GM12873 (cell line): ENCODE data around the gene ITGA1.

ENCODE experiments used
- TF ChIP-seq, protein P1 (sequence below): IDR thresholded peaks from 2 replicates; pipeline ENCODE4 v1.5.1; 2012; ENCODE audit warnings: low read depth, mild to moderate bottlenecking, moderate library complexity, low read length, control low read depth; ENCODE audit not compliant: insufficient read depth; ENCODE audit errors: missing control alignments

ITGA1 gene

DNA sequence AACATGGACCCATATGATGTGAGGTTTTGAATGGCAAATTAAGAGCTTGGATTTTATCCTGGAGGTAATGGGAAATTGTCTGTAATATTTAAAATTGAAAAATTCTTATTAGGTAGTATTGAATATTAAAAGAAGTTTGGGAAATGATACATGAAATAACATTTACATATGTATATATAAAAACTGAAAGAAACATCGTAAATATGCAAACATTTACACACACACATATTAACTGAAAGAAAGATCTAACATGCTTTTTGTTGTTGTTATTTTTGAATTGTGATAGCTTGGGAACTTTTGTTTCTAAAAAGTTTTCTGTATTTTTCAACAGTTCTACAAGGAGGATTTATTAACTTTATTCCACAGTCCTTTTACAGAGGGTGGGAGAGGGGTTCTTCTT is 118.6 kb downstream of the ITGA1 start:
- TF ChIP-seq, protein P1, sequence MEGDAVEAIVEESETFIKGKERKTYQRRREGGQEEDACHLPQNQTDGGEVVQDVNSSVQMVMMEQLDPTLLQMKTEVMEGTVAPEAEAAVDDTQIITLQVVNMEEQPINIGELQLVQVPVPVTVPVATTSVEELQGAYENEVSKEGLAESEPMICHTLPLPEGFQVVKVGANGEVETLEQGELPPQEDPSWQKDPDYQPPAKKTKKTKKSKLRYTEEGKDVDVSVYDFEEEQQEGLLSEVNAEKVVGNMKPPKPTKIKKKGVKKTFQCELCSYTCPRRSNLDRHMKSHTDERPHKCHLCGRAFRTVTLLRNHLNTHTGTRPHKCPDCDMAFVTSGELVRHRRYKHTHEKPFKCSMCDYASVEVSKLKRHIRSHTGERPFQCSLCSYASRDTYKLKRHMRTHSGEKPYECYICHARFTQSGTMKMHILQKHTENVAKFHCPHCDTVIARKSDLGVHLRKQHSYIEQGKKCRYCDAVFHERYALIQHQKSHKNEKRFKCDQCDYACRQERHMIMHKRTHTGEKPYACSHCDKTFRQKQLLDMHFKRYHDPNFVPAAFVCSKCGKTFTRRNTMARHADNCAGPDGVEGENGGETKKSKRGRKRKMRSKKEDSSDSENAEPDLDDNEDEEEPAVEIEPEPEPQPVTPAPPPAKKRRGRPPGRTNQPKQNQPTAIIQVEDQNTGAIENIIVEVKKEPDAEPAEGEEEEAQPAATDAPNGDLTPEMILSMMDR, result no peak

DNA sequence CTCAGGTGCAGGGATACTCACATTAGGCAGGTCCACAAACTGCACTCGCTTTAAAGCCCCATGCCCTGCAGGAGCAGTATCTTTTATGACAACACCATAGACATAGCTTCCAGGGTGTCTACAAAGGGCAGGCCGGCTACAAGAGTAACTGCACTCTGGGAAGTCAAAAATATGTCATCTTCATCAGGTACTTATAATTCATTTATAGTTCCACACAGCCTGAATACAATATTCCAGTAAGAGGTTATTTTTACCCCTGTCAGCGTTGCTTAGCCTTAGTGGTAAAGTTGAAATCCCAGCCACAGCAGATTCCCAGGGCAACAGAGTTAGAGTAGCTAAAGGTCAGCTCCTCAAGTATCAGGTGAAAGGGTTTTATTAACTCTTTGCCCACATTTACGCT is 119.1 kb downstream of the ITGA1 start:
- TF ChIP-seq, protein P1, result no peak

DNA sequence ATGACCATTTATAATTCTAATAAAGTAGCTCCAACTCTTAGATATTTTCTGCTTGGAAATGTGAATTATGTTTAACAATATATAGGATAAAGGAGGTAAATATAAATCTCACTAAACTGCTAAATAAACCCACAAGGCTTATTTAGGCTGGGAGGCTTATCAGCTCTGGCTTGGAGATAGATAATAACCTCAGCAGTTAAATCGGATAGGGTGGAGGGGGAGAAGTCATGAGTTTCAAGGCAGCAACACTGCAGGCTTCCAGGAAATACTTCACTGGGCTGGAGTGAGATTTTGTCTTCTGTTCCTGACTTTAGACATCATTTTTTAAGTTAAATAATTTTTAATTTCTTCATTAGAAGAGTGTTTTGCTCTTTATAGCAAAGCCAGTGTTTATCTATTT is 121.5 kb downstream of the ITGA1 start:
- TF ChIP-seq, protein P1, result no peak

DNA sequence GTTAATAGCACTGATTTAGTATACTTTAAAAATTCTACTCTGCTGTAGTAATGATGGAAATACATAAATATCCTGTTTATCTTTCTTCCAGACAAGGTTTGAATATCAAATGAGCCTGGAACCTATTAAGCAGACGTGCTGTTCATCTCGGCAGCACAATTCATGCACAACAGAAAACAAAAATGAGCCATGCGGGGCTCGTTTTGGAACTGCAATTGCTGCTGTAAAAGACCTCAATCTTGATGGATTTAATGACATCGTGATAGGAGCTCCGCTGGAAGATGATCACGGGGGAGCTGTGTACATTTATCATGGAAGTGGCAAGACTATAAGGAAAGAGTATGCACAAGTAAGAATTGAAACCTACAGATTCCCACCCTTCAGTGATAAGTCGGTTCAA is 122.4 kb downstream of the ITGA1 start:
- TF ChIP-seq, protein P1, result no peak

DNA sequence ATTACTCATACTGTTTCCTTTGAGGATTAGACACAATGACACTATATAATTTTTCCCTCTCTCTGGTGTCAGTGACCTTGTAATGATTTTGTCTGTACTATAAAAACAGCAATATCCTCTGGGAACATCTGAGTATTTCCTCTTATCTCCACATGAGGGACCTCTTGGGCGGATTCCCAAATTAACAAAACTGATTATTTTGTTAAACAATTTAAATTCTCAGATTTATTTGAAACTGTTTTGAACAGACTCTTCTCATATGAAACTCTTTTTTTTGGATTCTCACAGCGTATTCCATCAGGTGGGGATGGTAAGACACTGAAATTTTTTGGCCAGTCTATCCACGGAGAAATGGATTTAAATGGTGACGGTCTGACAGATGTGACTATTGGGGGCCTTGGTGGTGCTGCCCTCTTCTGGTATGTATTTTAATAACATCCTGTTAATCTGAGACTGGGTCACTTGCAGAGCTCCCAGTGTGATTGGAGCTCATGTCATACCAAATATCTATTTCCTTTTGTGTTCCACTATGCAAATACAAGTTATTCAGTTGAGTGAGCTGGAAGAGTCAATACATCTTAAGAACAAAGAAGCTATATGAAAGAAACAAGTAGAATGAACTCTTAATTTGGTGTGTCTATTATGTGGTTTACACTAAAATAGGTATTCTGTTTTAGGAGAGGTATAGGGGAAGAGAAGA is 127.6 kb downstream of the ITGA1 start:
- TF ChIP-seq, protein P1, result peak; percentile 66

DNA sequence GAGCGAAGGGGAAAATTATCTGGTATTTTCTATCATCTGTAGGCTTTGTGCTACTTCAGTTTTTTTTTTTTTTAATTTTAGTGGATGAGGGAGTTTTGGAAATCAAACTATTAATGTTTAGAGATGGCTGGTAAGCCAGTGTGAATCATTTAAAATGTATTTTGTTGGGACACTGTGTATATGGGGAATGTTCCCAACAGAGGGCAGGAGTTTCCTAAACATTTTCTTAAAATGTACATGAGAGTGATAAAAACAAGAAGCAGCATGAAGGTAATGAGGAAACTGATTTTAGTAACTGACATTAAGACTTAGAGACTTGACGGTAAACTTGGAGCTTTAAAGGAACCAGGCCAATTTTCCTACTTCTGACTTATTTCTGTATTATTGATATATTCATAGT is 133.2 kb downstream of the ITGA1 start:
- TF ChIP-seq, protein P1, result no peak

DNA sequence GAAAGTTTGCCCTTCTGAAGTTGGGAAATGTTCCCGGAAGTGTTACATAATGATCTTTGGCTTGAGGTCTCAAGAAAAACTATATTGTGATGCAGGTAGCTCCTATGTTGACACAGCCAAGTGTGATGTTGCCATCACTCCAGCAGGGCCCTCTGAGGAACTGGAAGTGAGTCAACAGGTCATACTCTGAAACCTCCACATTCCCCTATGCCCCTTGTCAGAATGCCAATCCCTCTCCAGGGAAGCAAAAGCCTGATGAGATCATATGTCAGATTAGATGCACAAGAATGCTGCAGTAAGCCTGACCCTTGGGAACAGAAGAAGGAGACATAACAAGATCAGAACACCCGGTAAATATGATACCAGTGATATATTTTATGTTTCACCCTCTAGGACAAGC is 134.7 kb downstream of the ITGA1 start:
- TF ChIP-seq, protein P1, result no peak

DNA sequence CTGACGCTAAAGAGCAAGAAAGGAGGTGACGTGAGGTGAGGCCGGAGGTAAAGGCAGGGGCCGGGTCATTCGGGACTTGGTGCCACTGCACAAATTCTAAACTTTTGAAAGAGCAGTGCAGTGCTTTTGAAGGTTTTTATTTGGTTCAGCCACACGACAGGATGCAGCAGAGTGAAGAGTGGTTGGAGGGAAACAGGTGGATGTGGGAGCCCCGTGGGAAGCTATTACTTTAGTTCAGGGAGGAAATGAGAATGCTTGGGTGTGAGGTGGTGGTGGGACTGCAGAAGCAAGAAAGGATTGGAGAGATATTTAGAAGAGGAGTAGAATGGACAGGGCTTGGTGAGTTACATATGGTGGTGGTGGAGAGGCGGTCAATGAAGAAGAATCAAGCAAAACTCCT is 136.7 kb downstream of the ITGA1 start:
- TF ChIP-seq, protein P1, result no peak
